ENCODE data around the gene ANKRD6. TPM values are rescaled to one million over a fixed set of nuclear protein-coding genes. Genes with fewer than 3 reads are reported as not detected.

ANKRD6 gene
- total RNA-seq, 1 experiment from 2014 or later = 13.9 TPM

DNA sequence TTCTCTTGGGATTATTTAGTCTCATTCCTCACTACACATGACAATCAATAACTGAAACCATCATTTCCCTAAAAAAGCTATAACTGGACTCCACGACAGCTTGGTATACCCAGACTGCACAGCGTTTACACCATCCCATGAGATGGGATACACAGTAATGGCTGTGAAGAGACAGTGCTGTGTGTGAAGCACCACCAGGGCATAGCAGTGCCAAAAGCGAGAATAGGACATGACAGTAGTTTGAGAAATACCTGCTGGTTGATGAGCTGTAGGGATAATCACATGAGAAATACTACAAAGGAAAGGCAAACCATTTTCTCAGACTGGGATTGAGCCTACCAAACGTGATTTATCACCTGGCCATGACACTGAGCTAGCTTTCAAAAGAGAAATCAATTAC is 228.0 kb downstream of the ANKRD6 start (continued):
- TF ChIP-seq, protein P1, sequence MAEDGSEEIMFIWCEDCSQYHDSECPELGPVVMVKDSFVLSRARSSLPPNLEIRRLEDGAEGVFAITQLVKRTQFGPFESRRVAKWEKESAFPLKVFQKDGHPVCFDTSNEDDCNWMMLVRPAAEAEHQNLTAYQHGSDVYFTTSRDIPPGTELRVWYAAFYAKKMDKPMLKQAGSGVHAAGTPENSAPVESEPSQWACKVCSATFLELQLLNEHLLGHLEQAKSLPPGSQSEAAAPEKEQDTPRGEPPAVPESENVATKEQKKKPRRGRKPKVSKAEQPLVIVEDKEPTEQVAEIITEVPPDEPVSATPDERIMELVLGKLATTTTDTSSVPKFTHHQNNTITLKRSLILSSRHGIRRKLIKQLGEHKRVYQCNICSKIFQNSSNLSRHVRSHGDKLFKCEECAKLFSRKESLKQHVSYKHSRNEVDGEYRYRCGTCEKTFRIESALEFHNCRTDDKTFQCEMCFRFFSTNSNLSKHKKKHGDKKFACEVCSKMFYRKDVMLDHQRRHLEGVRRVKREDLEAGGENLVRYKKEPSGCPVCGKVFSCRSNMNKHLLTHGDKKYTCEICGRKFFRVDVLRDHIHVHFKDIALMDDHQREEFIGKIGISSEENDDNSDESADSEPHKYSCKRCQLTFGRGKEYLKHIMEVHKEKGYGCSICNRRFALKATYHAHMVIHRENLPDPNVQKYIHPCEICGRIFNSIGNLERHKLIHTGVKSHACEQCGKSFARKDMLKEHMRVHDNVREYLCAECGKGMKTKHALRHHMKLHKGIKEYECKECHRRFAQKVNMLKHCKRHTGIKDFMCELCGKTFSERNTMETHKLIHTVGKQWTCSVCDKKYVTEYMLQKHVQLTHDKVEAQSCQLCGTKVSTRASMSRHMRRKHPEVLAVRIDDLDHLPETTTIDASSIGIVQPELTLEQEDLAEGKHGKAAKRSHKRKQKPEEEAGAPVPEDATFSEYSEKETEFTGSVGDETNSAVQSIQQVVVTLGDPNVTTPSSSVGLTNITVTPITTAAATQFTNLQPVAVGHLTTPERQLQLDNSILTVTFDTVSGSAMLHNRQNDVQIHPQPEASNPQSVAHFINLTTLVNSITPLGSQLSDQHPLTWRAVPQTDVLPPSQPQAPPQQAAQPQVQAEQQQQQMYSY (CRISPR knock-in tag; IDR thresholded peaks at IDR 0.05) = no peak
- TF ChIP-seq ZNF423 (CRISPR knock-in tag; IDR thresholded peaks at IDR 0.05) (no peak), MYBL2 (CRISPR knock-in tag; IDR thresholded peaks at IDR 0.05) (no peak), CREB1 (CRISPR knock-in tag; IDR thresholded peaks at IDR 0.05) (no peak), STAT6 (CRISPR knock-in tag; conservative IDR thresholded peaks at IDR 0.05; ENCODE audit: low read depth) (no peak), ZNF121 (CRISPR knock-in tag; IDR thresholded peaks at IDR 0.05) (no peak), ATF1 (CRISPR knock-in tag; IDR thresholded peaks at IDR 0.05) (no peak), ESRRA (CRISPR knock-in tag; IDR thresholded peaks at IDR 0.05; ENCODE audit: borderline replicate concordance) (no peak), ETV6 (CRISPR knock-in tag; IDR thresholded peaks at IDR 0.05) (no peak), OVOL2 (CRISPR knock-in tag; IDR thresholded peaks at IDR 0.05; ENCODE audit: borderline replicate concordance) (no peak), ZBTB43 (CRISPR knock-in tag; IDR thresholded peaks at IDR 0.05) (no peak), E2F5 (CRISPR knock-in tag; IDR thresholded peaks at IDR 0.05) (no peak), EMX1 (CRISPR knock-in tag; IDR thresholded peaks at IDR 0.05) (no peak), SP1 (CRISPR knock-in tag; conservative IDR thresholded peaks at IDR 0.05) (no peak)
- TF ChIP-seq, protein P2, sequence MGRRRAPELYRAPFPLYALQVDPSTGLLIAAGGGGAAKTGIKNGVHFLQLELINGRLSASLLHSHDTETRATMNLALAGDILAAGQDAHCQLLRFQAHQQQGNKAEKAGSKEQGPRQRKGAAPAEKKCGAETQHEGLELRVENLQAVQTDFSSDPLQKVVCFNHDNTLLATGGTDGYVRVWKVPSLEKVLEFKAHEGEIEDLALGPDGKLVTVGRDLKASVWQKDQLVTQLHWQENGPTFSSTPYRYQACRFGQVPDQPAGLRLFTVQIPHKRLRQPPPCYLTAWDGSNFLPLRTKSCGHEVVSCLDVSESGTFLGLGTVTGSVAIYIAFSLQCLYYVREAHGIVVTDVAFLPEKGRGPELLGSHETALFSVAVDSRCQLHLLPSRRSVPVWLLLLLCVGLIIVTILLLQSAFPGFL (CRISPR knock-in tag; IDR thresholded peaks at IDR 0.05; ENCODE audit: borderline replicate concordance) = no peak

- no peak for ATAC-seq
- DNase-seq (ENCODE audit: low spot score) = no peak
- Mint-ChIP-seq H3K27ac (peak overlapping the region; percentile 73; the same call in 1 of the 2 replicates), H3K27me3 (ENCODE audit: low read depth) (no peaks in the 10 kb centered on the region), H3K9me3 (no peaks in the 10 kb centered on the region), H3K4me3 (no peak overlapping the region), H3K4me1 (peaks cover 2% of the 10 kb centered on the region; the same call in 1 of the 2 replicates), H3K36me3 (peaks cover 84% of the 10 kb centered on the region)
- TF ChIP-seq FOXP1 (CRISPR knock-in tag; IDR thresholded peaks at IDR 0.05; ENCODE audit: borderline replicate concordance) = no peak
- no peak for TF ChIP-seq CBFB (CRISPR knock-in tag; IDR thresholded peaks at IDR 0.05; ENCODE audit: low read depth)
- ChIA-PET CTCF (no interaction called here), POLR2A (no interaction called here)
Observed at GRCh38 chr6:89661559-89661958, 228.6 kb downstream of the ANKRD6 start.
